HG03025 (cell line): ENCODE results near the gene TMEM132D.
"Not testable (repeated sequence)": the region's sequence is repeated elsewhere in the genome, so short reads cannot be mapped to it uniquely, and the experiment has no call there.

Source experiments
- ATAC-seq: cut with Tn5 transposase; IDR thresholded peaks from one replicate; pipeline ENCODE4 v1.9.1; 2021; ENCODE audit warnings: mild to moderate bottlenecking, moderate library complexity; ENCODE audit not compliant: unreplicated experiment, low FRiP score

TMEM132D gene

DNA sequence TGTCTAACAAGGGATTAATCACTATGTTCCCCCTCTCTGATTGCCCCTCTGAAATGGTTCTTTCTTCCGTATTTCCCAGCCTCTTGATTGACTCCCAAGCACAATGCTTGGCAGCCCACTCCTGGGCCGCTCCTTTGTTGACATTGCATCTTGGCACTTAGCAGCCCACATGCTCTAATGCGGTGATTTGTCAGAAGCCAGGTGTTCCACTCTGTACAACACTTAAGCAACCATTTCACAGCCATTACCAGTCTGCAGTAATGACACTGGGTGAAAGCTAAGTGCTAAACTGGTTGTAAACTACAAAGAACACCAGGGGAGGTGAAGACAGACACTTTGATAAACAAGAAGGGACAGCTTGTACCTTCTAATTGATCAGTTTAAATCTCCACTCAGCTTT, 353.5 kb downstream of the TMEM132D start:
- no peak for ATAC-seq

DNA sequence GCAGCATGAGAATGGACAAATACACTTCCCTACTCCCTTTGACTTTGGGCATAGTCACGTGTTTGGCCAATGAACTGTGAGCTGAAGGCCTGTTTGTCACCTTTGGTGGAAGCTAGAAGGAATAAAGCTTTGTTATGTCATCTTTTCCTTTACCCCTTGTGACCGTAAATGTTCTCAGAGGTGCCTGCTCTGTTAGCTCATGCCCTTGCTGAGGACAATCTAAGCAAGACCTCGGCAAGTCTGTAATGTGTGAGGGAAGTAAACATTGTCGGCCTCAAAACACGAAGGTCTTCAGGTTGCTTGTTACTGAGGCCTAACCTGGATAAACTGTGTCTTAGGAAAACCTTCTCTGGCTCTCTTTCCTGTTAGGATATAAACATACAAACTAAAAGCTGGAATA, 354.2 kb downstream of the TMEM132D start:
- ATAC-seq = no peak

DNA sequence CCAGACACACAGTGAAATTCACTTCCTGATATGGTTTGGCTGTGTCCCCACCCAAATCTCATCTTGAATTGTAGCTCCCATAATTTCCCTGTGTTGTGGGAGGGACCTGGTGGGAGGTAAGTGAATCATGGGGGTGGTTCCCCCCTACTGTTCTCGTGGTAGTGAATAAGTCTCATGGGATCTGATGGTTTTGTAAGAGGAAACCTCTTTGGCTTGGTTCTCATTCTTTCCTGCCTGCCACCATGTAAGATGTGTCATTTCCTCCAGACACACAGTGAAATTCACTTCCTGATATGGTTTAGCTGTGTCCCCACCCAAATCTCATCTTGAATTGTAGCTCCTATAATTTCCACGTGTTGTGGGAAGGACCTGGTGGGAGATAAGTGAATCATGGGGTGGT, 354.8 kb downstream of the TMEM132D start:
- not testable (repeated sequence) for ATAC-seq

DNA sequence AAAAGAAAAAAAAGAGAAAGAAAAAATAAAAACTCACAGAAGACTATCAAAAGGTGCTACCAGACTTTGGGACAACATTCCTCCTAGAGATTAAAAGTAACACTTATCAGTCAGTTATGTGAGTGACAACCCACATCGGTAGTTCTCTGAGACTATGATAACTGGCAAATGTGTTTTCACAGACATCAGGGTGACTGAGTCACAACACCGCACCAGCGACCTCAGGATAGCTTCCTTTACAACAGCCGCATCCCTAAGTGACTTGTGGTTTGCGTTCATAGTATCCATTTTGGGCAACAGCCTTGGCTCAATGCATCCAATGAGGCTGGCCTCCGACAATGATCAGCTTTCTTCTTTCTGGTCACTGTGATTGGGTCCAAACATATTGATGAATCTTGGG, 359.1 kb downstream of the TMEM132D start:
- ATAC-seq = no peak

DNA sequence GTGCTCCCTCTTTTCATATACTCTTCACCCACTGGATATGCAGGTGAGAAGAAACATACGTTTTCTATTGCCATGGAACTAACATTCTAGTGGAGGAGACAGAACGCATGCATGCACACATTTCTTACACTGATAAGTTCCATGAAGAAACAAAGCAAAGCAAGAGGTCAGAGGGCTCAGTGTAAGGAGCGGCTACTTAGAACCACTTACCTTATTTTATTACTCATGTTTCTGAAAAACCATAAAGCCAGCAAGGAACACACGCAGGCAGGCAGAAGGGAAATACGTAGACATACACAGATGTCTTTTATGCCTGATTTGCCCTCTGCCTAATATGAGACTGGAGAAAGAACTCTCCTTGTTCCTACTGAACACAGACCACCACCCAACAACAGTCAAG, 362.9 kb downstream of the TMEM132D start:
- no peak for ATAC-seq

DNA sequence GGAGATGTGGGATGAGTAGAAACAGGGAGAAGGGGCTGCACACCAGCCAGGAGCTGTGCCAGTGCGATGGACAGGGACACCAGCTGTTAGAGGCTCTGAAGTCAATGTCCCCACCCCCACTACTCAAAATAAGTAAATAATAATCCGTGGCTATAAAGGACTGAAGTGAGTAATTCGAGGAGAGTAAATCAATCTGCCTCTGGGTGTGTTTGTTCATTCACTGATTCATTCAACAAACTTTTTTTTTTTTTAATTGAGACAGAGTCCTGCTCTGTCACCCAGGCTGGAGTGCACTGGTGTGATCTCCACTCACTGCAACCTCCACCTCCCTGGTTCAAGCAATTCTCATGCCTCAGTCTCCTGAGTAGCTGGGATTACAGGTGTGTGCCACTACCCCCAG, 363.6 kb downstream of the TMEM132D start:
- ATAC-seq = no peak

DNA sequence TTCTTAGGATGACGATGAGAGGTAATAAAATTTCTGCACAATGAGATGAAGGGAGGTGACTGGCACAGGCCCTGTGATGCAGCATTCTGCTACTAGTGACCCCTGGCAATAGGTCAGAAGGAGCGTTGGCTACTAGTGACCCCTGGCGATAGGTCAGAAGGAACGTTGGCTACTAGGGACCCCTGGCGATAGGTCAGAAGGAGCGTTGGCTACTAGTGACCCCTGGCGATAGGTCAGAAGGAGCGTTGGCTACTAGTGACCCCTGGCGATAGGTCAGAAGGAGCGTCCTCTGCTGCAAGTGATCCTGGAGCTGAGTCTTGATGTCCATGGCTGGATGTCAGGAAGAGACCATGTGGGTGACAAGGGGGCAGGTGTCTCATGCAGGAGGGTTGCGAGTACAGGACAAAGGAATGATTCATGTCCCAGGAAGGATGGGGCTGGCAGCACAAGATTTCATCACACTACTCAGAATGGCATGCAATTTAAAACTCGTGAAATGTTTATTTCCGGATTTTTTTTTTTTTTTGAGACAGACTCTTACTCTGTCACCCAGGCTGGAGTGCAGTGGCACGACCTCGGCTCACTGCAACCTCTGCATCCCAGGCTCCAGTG, 365.0 kb downstream of the TMEM132D start:
- ATAC-seq = not testable (repeated sequence)

DNA sequence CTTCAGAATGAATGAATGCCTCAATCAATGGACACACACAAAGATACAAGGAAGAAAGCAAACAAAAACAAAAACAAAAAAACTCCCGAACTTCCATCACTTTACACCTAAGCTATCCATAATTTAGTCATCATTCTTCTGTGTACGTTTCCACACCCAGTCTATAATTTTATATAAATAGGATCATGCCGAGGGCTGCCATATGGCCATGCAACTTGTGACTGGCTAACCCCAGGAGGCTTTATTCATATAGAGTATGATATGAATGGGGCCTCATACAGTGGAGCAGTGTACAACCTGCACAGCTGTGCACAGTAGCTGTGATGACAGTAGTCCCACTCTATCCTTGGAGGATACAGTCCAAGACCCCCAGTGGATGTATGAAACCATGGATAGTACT, 365.7 kb downstream of the TMEM132D start:
- ATAC-seq = no peak

DNA sequence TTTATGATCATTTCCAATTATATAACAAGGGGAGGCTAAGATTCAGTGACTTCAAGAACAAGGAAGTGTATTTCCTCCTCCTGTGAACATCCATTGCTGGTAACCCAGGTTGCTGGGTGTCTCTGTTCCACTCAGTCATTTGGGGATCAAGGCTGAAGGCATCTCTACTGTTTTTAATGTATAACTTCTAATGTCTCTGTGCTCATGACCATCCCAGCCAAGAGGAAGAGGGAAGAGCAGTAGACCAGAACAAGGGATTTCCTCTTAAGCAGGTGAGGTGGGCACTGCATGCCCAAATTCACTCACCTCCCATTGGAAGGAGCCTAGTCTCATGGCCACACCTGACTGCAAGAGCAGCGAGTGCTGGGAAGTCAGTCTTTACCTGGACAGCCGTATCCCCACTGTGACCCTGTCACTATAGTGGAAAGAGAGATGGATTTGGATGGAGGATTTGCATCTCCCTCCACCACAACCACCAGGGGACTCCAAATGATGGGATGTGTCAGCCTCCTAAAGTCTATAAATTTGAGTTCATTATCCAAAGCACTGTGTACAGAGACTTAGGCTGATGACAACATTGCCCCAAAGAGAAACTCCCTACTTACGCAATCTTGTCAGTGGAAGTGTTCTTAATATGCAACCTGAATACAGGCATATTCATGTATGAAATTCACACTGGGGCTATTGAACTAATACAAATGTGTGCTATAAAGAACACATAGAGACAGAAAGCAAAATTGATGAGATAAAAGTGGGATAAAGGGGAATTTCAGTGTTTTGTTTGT, 368.7 kb downstream of the TMEM132D start:
- ATAC-seq = no peak

DNA sequence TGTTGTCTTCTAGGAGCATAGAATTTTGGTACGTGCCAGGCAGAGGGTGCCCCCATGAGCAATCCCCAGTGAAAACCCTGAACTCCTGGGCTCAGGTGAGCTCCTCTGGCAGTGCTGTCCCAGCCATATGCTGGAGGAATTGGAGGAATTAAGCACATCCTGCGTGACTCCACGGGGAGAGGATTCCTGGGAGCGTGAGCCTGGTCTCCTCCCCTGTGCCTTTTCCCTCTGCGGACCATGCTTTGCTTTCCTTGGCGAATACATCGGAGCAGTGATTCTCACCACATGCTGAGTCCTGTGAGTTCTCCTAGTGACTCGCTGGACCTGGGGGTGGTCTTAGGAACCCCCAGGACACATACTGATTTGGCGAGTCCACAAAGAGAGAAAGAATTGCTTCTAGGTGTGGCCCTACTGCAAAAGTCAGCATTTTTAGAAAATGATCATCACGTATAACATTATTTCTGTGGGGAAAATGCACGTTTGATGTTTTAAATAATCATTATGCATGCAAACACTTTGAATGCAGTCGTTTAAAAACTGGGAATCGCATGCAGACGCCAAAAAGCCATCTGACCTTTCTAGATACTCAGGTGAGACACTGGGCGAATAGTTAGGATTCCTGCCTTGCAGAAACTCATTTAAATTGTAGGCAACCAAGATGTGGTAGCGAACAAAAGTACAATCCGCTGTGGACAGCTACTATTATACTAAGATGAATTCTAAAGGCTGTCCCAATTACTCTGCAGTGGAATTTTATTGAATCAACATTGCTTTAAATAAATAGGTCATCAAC, 370.9 kb downstream of the TMEM132D start:
- no peak for ATAC-seq

DNA sequence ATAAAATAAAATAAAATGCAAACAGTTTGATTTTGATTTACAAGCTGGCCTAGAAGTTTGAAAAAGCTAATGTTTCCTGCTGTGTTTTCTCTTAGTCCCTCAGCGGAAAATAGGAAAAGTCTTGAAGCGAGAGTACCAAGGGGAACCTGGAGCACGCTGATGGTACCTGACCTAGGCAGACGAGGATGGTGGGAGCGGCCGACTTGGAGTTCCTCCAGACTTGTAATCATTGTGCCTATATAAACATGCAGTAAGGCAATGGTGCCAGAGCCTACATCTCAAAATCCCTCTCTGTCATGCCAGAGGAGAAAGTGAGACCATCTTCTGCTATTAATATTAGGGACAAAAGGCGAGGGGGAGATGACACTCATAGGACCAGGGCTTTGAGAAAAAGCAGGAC, 371.7 kb downstream of the TMEM132D start:
- no peak for ATAC-seq

DNA sequence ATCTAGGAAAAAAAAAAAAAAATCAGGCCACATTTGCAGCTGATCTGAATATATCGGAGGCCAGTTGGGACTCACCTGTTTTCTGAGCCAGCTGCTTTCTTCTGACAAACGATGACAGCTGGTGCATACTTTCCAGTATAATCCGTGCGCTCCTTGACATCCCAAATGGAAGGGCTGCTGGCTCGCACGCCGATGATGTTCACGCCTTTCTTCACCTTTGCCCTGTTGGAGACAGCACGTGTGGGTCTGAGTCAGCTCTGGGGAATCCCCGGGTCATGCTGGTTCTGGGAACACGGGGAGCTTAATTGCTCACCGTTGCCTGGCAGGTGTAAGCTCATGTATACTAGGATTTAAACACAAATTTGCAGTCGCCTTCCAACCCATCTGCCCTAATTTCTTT, 372.8 kb downstream of the TMEM132D start:
- ATAC-seq = no peak

DNA sequence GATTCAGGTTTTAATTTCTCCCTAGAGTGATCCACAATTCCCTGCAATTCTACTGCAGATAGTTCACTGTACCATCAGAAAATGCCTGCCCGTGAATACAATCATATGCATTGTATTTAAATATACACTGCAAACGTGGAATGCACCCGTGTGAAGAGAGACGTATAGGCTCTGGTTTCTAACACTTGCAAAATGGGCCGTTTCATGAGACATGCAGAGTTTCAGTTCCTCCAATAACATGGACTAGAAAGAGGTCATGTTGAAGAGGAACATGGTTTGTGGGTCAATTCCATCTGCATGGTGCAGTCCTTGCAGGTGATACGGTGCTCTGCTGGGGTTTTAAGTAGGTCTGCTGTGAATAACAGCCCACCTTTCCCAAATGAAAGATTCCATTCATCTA, 373.3 kb downstream of the TMEM132D start:
- ATAC-seq = no peak

DNA sequence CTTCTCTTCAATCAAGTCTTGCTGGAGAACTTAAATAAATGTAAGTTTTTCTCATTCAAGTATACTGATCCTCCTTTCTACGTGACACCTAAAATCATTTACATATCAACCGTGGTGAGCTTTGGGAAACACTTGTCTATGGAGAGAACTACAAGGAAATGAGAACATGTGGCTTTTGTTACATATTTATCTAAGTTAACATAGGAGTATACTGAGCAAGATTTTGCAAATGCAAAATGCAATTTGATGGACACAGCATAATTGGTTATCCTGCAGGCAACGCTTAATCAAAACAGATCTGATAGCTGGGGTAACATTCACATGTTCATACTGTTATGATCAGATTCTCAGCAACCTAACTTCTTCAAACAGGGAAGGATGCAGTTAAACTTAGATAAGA, 376.3 kb downstream of the TMEM132D start:
- ATAC-seq = no peak

DNA sequence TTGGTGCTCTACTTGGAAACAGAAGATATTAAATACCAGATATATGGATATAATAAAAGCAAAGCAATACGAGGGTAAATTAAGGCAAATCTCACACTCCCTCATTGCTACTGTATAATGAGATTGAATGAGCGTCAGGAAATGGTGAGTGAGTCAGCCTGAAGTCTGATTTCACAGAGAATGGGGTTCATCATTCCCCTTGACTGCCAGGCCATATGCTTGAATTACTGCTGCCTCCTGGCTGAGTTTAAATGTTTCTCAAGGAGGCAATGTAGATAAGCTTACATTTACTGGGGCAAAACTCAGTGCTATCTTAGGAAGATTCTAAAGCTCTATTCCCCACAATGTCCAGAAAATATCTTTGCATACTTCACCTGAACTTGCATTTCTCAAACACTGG, 380.2 kb downstream of the TMEM132D start:
- ATAC-seq = no peak

DNA sequence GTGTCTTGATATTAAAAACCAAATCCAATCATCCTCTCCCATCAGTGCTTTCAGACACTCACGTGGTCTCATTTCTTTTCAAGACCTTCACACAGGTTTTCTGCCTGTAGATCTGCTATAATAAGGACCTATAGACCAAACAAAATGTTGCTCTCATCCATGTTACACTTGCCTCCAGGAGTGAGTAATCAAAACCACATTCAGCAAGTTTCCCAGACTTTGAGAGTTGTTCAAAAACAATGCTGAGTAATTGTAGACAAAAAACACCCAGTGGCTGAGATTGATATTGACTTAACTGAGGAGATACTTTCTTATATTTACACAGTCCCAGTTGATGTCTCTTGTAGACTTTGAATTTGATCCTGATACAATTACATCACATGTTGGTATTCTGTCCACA, 383.1 kb downstream of the TMEM132D start:
- no peak for ATAC-seq

DNA sequence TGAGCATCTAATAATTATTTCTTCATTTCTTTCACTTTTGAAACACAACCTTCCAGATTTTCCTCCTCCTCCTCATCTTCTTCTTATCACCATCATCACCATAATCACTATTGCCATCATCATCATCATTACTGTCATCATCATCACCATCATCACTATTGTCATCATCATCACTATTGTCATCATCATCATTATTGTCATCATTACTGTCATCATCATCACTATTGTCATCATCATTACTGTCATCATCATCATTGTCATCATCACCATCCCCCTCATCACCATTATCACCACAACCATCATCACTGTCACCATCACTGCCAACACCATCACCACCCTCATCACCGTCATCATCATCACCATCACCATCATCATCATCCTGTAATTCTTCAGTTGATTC, 400.0 kb downstream of the TMEM132D start:
- no peak for ATAC-seq

DNA sequence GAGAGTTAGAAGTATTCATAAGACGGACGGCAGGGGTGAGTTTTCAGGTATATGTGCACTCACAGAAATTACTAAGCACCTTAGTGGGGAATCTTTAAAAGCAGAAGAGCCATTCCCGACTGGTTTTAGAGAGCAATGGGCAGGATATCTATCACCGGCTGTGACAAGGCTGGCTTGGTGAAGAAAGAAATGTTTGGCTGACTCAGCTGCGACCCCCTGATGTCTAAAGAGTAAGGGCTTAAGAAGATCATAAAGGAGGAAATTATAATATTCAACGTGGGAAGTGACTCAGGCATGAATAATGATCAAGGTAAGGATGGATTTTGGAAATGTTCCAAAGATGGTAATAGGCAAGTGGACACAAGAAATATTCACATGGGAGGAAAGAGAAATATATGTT, 407.6 kb downstream of the TMEM132D start:
- no peak for ATAC-seq

DNA sequence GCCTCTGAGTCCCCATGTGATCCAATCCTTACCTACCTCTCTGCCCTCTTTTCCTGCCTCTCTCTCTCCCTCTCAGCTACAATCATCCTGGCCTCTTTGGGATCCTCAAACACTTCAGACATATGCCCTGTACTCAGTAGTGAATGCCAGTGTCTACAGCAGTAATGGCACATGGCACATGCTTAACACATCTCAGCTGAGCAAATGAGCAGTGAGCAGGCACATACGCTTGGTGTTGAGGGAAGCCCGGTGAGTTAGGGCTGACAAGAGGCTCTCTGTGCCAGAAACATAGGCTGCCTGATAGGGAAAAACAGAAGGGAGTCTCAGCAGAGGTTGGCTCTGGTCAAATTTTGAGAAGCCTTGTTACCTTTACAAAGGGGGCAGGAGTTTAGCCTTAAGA, 409.1 kb downstream of the TMEM132D start:
- no peak for ATAC-seq

DNA sequence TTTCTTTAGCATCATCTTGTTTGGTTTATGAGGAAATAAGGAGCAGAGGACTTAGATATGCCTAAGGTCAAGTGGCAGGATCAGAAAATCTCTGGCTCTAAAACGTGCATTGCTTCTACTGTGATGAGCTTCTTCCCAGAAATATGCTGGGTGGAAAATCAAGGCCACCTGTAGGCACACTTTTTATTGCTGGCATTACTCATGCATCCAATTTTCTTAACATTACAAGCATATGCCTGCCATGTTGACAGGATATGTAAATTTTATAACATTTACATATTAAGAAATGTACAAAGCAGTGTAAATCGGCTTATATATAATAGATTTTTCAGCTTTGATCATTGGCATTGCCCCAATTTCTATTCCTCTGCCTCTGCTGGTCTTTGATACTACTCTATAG, 409.6 kb downstream of the TMEM132D start:
- ATAC-seq = no peak

DNA sequence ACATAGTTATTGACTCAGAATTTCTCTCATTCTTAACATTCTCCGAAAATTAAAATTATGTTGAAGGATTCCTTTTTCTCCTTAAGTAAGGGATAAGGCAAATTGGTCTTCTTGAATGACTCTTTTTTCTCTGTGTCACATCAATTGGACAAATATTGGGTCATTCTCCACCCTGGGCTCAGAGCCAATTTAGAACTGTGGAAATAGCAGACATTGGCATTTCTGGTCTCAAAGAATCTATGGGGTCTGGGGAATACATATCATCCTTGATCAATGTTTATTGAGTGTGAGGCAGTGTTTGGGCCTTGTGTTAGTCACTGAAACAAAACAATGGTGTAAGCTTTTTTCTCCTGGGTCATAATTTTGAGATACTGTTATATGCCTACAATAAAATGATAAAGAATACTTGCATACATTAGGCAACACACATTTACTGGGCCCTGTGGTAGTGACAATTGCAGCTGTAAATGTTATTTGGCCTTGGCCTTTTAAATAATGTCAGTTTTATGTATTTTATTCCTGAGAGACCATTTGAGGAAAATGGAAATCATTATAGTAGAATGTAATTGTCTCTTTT, 414.6 kb downstream of the TMEM132D start:
- ATAC-seq = no peak
